Testis (tissue), 2 donors: ENCODE results near the gene HLA-DMB.

ENCODE experiments used
- CTCF ChIP-seq, 3 experiments: fragments of 450-650 bp in 2 of 3; fragments of 200-600 bp in 1 of 3; sonication (generic) in 1 of 3; IDR thresholded peaks; one replicate each; pipeline ENCODE4 v1.5.1; 2016 to 2019; ENCODE audit warnings: antibody characterized with exemption in 3 of 3, mild to moderate bottlenecking in 2 of 3, moderate library complexity in 1 of 3
- POLR2A ChIP-seq: fragments of 450-650 bp; IDR thresholded peaks from one replicate; pipeline ENCODE4 v1.6.1; 2017; ENCODE audit warnings: antibody characterized with exemption, mild to moderate bottlenecking, moderate library complexity

GRCh38 chr6:32941214-32941768 lies 463 bp upstream of the HLA-DMB start:
- TF ChIP-seq CTCF (IDR thresholded peaks at IDR 0.05) (no peak), POLR2A (no peak)
